Osteoblast (primary cell): ENCODE data around the gene MUC2. TPM values are rescaled to one million over a fixed set of nuclear protein-coding genes. Genes with fewer than 3 reads are reported as not detected.
A peak's percentile ranks its signal among the peaks of the same experiment; 100 is the strongest.

Source experiments
- DNase-seq: peaks from one replicate; pipeline ENCODE4 v3.0.0; 2011; ENCODE audit warnings: low spot score, mixed read lengths; ENCODE audit not compliant: insufficient read length; ENCODE audit errors: missing footprints
- H2AFZ ChIP-seq: 2 replicates; pipeline ENCODE4 v1.6.0; 2011; ENCODE audit warnings: mild to moderate bottlenecking, low read length
- H3K27ac ChIP-seq: 2 replicates; pipeline ENCODE4 v1.5.1; 2011; ENCODE audit warnings: mild to moderate bottlenecking, low read depth, low read length, moderate library complexity
- H3K27me3 ChIP-seq: 2 replicates; pipeline ENCODE4 v1.6.0; 2012; ENCODE audit warnings: mild to moderate bottlenecking, control low read depth, inconsistent platforms, low read length, moderate library complexity; ENCODE audit not compliant: insufficient read depth
- H3K36me3 ChIP-seq: 2 replicates; pipeline ENCODE4 v1.5.1; 2011; ENCODE audit warnings: mild to moderate bottlenecking, low read length, control low read depth, moderate library complexity; ENCODE audit not compliant: insufficient read depth
- H3K4me1 ChIP-seq: 2 replicates; pipeline ENCODE4 v1.5.1; 2011; ENCODE audit warnings: mild to moderate bottlenecking, low read length, control low read depth, moderate library complexity; ENCODE audit not compliant: insufficient read depth
- H3K4me2 ChIP-seq: 2 replicates; pipeline ENCODE4 v1.6.0; 2011; ENCODE audit warnings: mild to moderate bottlenecking, low read length; ENCODE audit not compliant: insufficient read depth
- H3K4me3 ChIP-seq: fragments of 200-600 bp; sonication (generic); 3 replicates; pipeline ENCODE4 v1.5.1; 2012; ENCODE audit warnings: mild to moderate bottlenecking, low read length, inconsistent platforms; ENCODE audit not compliant: insufficient read depth
- H3K79me2 ChIP-seq: 2 replicates; pipeline ENCODE4 v1.6.0; 2012; ENCODE audit warnings: mild to moderate bottlenecking, low read length, control low read depth, inconsistent platforms; ENCODE audit not compliant: insufficient read depth
- H3K9me3 ChIP-seq: 2 replicates; pipeline ENCODE4 v1.5.1; 2011; ENCODE audit warnings: low read depth, low read length, control low read depth
- H4K20me1 ChIP-seq: 2 replicates; pipeline ENCODE4 v1.6.0; 2012; ENCODE audit warnings: mild to moderate bottlenecking, low read length, control low read depth; ENCODE audit not compliant: insufficient read depth
- CTCF ChIP-seq: IDR thresholded peaks from 2 replicates; pipeline ENCODE4 v1.5.1; 2011; ENCODE audit warnings: mild to moderate bottlenecking, low read depth, low read length, moderate library complexity; ENCODE audit errors: extremely low read depth
- total RNA-seq: library from RNA; depleted of rRNA; stranded (reverse); fragments of >200 nt; gene quantifications from 2 replicates; pipeline ENCODE4 v1.2.3, GENCODE V29; 2012

Gene MUC2
- total RNA-seq, 1 donor, result not detected

GRCh38 chr11:1120532-1121330 is 46.1 kb downstream of the MUC2 start:
- Histone ChIP-seq H4K20me1 (no peaks in the 10 kb centered on the region), H3K4me1 (no peaks in the 10 kb centered on the region)
- no peak for TF ChIP-seq CTCF

GRCh38 chr11:1121331-1121812 is 46.7 kb downstream of the MUC2 start:
- Histone ChIP-seq H3K4me1 (no peaks in the 10 kb centered on the region), H3K9me3 (no peaks in the 10 kb centered on the region), H3K4me2 (no peak overlapping the region), H4K20me1 (no peaks in the 10 kb centered on the region), H3K27me3 (peaks cover 15% of the 10 kb centered on the region), H3K79me2 (no peaks in the 10 kb centered on the region), H2AFZ (no peak overlapping the region), H3K27ac (no peak overlapping the region), H3K4me3 (no peak overlapping the region), H3K36me3 (no peaks in the 10 kb centered on the region)
- no peak for TF ChIP-seq CTCF
- peak; percentile 42 for DNase-seq

More at GRCh38 chr11:1120532-1121330, 46.1 kb downstream of the MUC2 start:
- DNase-seq, result peak; percentile 69
- Histone ChIP-seq H3K36me3 (no peaks in the 10 kb centered on the region), H3K4me2 (no peak overlapping the region), H3K4me3 (no peak overlapping the region), H3K27ac (no peak overlapping the region), H3K79me2 (no peaks in the 10 kb centered on the region), H3K27me3 (peaks cover 11% of the 10 kb centered on the region), H3K9me3 (no peaks in the 10 kb centered on the region), H2AFZ (no peak overlapping the region)

- H4K20me1 ChIP-seq, result no peaks in the 10 kb centered on the region
- no peak overlapping the region for H3K4me2 ChIP-seq
- no peak overlapping the region for H3K27ac ChIP-seq
- no peaks in the 10 kb centered on the region for H3K36me3 ChIP-seq
- no peaks in the 10 kb centered on the region for H3K79me2 ChIP-seq
- H3K9me3 ChIP-seq, result no peaks in the 10 kb centered on the region
- H3K4me1 ChIP-seq, result no peaks in the 10 kb centered on the region
- H3K27me3 ChIP-seq, result peaks cover 16% of the 10 kb centered on the region
- H3K4me3 ChIP-seq, result no peak overlapping the region
- no peak overlapping the region for H2AFZ ChIP-seq
- peak; percentile 89 for DNase-seq
- TF ChIP-seq CTCF, result no peak
These were observed 47.4 kb downstream of the MUC2 start for GRCh38 chr11:1121813-1122663.

- Histone ChIP-seq H3K4me1 (no peaks in the 10 kb centered on the region), H3K9me3 (no peaks in the 10 kb centered on the region)
These were observed 48.0 kb downstream of the MUC2 start for GRCh38 chr11:1122664-1123002.

More at GRCh38 chr11:1122664-1123002, 48.0 kb downstream of the MUC2 start:
- Histone ChIP-seq H3K4me2 (no peak overlapping the region), H3K27ac (no peak overlapping the region), H4K20me1 (no peaks in the 10 kb centered on the region), H3K4me3 (no peak overlapping the region), H3K27me3 (peaks cover 16% of the 10 kb centered on the region), H3K36me3 (no peaks in the 10 kb centered on the region), H3K79me2 (no peaks in the 10 kb centered on the region), H2AFZ (no peak overlapping the region)
- peak; percentile 46 for DNase-seq
- TF ChIP-seq CTCF, result no peak
